ENCODE data around the gene ZNF480. TPM values are rescaled to one million over a fixed set of nuclear protein-coding genes. Genes with fewer than 3 reads are reported as not detected.

ZNF480 gene
- total and polyA plus RNA-seq, 2 of the 13 experiments (the other 11 are each of a cell fraction or from before 2014, with no cell fraction given), result 2.1 to 9.6 TPM

- TF ChIP-seq ZNF564 (CRISPR knock-in tag; IDR thresholded peaks at IDR 0.05) (no peak), GRHL1 (CRISPR knock-in tag; conservative IDR thresholded peaks at IDR 0.05) (no peak), TFDP1 (CRISPR knock-in tag; IDR thresholded peaks at IDR 0.05; ENCODE audit: borderline replicate concordance) (no peak), ZNF547 (CRISPR knock-in tag; IDR thresholded peaks at IDR 0.05) (no peak), ZNF292 (CRISPR knock-in tag; IDR thresholded peaks at IDR 0.05; ENCODE audit: borderline replicate concordance, low read depth) (no peak), CENPX (CRISPR knock-in tag; IDR thresholded peaks at IDR 0.05) (no peak), ATF7-NPFF (CRISPR knock-in tag; IDR thresholded peaks at IDR 0.05; ENCODE audit: low read depth) (no peak), ZSCAN31 (CRISPR knock-in tag; IDR thresholded peaks at IDR 0.05; ENCODE audit: low read depth) (no peak), ZKSCAN5 (CRISPR knock-in tag; IDR thresholded peaks at IDR 0.05) (no peak), KDM2A (CRISPR knock-in tag; IDR thresholded peaks at IDR 0.05; ENCODE audit: borderline replicate concordance, low read depth) (peak; percentile 29; the same call in 1 of the 2 replicates), ZNF746 (CRISPR knock-in tag; IDR thresholded peaks at IDR 0.05) (no peak), ZNF704 (CRISPR knock-in tag; IDR thresholded peaks at IDR 0.05; ENCODE audit: borderline replicate concordance) (0 out of 2 replicates have a peak, but pooled peaks have one; percentile 33), ZNF574 (CRISPR knock-in tag; IDR thresholded peaks at IDR 0.05) (0 out of 2 replicates have a peak, but pooled peaks have one; percentile 30), GABPB1 (CRISPR knock-in tag; IDR thresholded peaks at IDR 0.05) (peak; percentile 91), PAXIP1 (CRISPR knock-in tag; conservative IDR thresholded peaks at IDR 0.05) (no peak), TCF7L2 (IDR thresholded peaks at IDR 0.05; ENCODE audit: low read depth, low read length) (no peak)
Observed at GRCh38 chr19:52336117-52336790, 39.3 kb downstream of the ZNF480 start, which contains the start of gene ZNF610 (continued).

Measured in HepG2 (cell line).